ENCODE results near the gene DICER1.

- TF ChIP-seq, protein P1, sequence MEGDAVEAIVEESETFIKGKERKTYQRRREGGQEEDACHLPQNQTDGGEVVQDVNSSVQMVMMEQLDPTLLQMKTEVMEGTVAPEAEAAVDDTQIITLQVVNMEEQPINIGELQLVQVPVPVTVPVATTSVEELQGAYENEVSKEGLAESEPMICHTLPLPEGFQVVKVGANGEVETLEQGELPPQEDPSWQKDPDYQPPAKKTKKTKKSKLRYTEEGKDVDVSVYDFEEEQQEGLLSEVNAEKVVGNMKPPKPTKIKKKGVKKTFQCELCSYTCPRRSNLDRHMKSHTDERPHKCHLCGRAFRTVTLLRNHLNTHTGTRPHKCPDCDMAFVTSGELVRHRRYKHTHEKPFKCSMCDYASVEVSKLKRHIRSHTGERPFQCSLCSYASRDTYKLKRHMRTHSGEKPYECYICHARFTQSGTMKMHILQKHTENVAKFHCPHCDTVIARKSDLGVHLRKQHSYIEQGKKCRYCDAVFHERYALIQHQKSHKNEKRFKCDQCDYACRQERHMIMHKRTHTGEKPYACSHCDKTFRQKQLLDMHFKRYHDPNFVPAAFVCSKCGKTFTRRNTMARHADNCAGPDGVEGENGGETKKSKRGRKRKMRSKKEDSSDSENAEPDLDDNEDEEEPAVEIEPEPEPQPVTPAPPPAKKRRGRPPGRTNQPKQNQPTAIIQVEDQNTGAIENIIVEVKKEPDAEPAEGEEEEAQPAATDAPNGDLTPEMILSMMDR (IDR thresholded peaks at IDR 0.05) = no peak
- TF ChIP-seq EP300 (IDR thresholded peaks at IDR 0.05) = no peak
Measured at GRCh38 chr14:95104911-95105310, 52.4 kb downstream of the DICER1 start.

Measured in esophagus muscularis mucosa (tissue), 3 donors.